Forelimb muscle (tissue), 1 donor: Measurements from ENCODE around the gene RHBDL2. TPM values are rescaled to one million over a fixed set of nuclear protein-coding genes. Genes with fewer than 3 reads are reported as not detected.
"Not testable (repeated sequence)": the region's sequence is repeated elsewhere in the genome, so short reads cannot be mapped to it uniquely, and the experiment has no call there.

Experiments used
- DNase-seq: peaks from one replicate; pipeline ENCODE4 v3.0.0-alpha.2; 2013; ENCODE audit warnings: low read depth
- polyA plus RNA-seq: library from polyadenylated mRNA; unstranded; fragments of 120-200 nt; gene quantifications from one replicate; pipeline ENCODE4 v1.2.1, GENCODE V29; 2013; ENCODE audit not compliant: insufficient read length

The RHBDL2 gene
- polyA plus RNA-seq, 1 donor: 0.53 TPM

- no peak for DNase-seq
These were observed 9.1 kb downstream of the RHBDL2 start for GRCh38 chr1:38932571-38932970.

- no peak for DNase-seq
These were observed 12.2 kb downstream of the RHBDL2 start for GRCh38 chr1:38929476-38929875.

- no peak for DNase-seq
These were observed 12.6 kb downstream of the RHBDL2 start for GRCh38 chr1:38929054-38929453.

- no peak for DNase-seq
These were observed 15.5 kb downstream of the RHBDL2 start for GRCh38 chr1:38926091-38926490.

GRCh38 chr1:38925391-38925790 lies 16.2 kb downstream of the RHBDL2 start:
- no peak for DNase-seq

GRCh38 chr1:38923607-38924006 lies 18.0 kb downstream of the RHBDL2 start:
- no peak for DNase-seq

GRCh38 chr1:38919130-38919529 lies 22.5 kb downstream of the RHBDL2 start:
- no peak for DNase-seq

- no peak for DNase-seq
These were observed 23.1 kb downstream of the RHBDL2 start for GRCh38 chr1:38918568-38918967.

- DNase-seq: no peak
These were observed 23.9 kb downstream of the RHBDL2 start for GRCh38 chr1:38917772-38918171.

GRCh38 chr1:38917337-38917736 lies 24.3 kb downstream of the RHBDL2 start:
- no peak for DNase-seq

GRCh38 chr1:38915352-38915948 lies 26.2 kb downstream of the RHBDL2 start:
- no peak for DNase-seq

GRCh38 chr1:38914908-38915307 lies 26.7 kb downstream of the RHBDL2 start:
- DNase-seq: not testable (repeated sequence)

- DNase-seq: no peak
These were observed 32.8 kb downstream of the RHBDL2 start for GRCh38 chr1:38908821-38909220.

GRCh38 chr1:38905985-38906384 lies 35.6 kb downstream of the RHBDL2 start:
- no peak for DNase-seq

GRCh38 chr1:38899560-38899959 lies 42.1 kb downstream of the RHBDL2 start:
- no peak for DNase-seq

GRCh38 chr1:38898653-38899230 lies 42.9 kb downstream of the RHBDL2 start:
- no peak for DNase-seq

GRCh38 chr1:38896169-38896568 lies 45.5 kb downstream of the RHBDL2 start:
- DNase-seq: no peak

GRCh38 chr1:38892976-38893375 lies 48.7 kb downstream of the RHBDL2 start:
- no peak for DNase-seq

- DNase-seq: no peak
These were observed 49.9 kb downstream of the RHBDL2 start for GRCh38 chr1:38891753-38892152.

- no peak for DNase-seq
These were observed 52.0 kb downstream of the RHBDL2 start for GRCh38 chr1:38889589-38889988.

- no peak for DNase-seq
These were observed 53.0 kb downstream of the RHBDL2 start for GRCh38 chr1:38888423-38889333.

- DNase-seq: no peak
These were observed 56.5 kb downstream of the RHBDL2 start for GRCh38 chr1:38885092-38885491.

- DNase-seq: no peak
These were observed 60.1 kb downstream of the RHBDL2 start, which contains the start of gene GJA9 for GRCh38 chr1:38881487-38881886. Gene GJA9, minus strand, starts transcription at chr1:38881587. Its CDS starts 5,489 bp downstream, at chr1:38876098.
